Progenitor cell of endocrine pancreas (in vitro differentiated cells): ENCODE data around the gene TLR9. TPM values are rescaled to one million over a fixed set of nuclear protein-coding genes. Genes with fewer than 3 reads are reported as not detected.

Experiments
- DNase-seq: peaks from one replicate; pipeline ENCODE4 v3.0.0; 2021; ENCODE audit warnings: low spot score; ENCODE audit not compliant: unreplicated experiment
- H3K27ac Mint-ChIP-seq: 2 replicates; pipeline ENCODE4 v1.8.0; 2021; ENCODE audit warnings: mild to moderate bottlenecking, moderate library complexity, mixed read lengths
- H3K27me3 Mint-ChIP-seq: 2 replicates; pipeline ENCODE4 v1.8.0; 2021; ENCODE audit warnings: mixed read lengths
- H3K36me3 Mint-ChIP-seq: 2 replicates; pipeline ENCODE4 v1.8.0; 2022; ENCODE audit warnings: mixed read lengths; ENCODE audit not compliant: insufficient read depth
- H3K4me1 Mint-ChIP-seq: 2 replicates; pipeline ENCODE4 v1.8.0; 2021; ENCODE audit warnings: low read depth, mixed read lengths
- H3K4me3 Mint-ChIP-seq: 2 replicates; pipeline ENCODE4 v1.8.0; 2021; ENCODE audit warnings: low read depth, mild to moderate bottlenecking, moderate library complexity, mixed read lengths
- H3K9me3 Mint-ChIP-seq: 2 replicates; pipeline ENCODE4 v1.8.0; 2021; ENCODE audit warnings: low read depth, mixed read lengths
- CTCF ChIP-seq: fragments of 200-600 bp; sonication (generic); IDR thresholded peaks from one replicate; pipeline ENCODE4 v1.5.0; 2021; ENCODE audit warnings: antibody characterized with exemption, mild to moderate bottlenecking; ENCODE audit not compliant: unreplicated experiment
- total RNA-seq: library from RNA; stranded (reverse); gene quantifications from 2 replicates; pipeline ENCODE4 v1.2.1, GENCODE V29; 2021

TLR9 gene
- total RNA-seq, 1 donor from 2014 or later = not detected

- Mint-ChIP-seq H3K9me3 (no peaks in the 10 kb centered on the region), H3K4me1 (peaks cover 17% of the 10 kb centered on the region), H3K27ac (no peak overlapping the region), H3K36me3 (no peaks in the 10 kb centered on the region), H3K4me3 (peak overlapping the region; percentile 95), H3K27me3 (peaks cover 5% of the 10 kb centered on the region)
- no peak for TF ChIP-seq CTCF
- no peak for DNase-seq
These were observed 12.3 kb upstream of the TLR9 start for GRCh38 chr3:52237657-52238172.

DNA sequence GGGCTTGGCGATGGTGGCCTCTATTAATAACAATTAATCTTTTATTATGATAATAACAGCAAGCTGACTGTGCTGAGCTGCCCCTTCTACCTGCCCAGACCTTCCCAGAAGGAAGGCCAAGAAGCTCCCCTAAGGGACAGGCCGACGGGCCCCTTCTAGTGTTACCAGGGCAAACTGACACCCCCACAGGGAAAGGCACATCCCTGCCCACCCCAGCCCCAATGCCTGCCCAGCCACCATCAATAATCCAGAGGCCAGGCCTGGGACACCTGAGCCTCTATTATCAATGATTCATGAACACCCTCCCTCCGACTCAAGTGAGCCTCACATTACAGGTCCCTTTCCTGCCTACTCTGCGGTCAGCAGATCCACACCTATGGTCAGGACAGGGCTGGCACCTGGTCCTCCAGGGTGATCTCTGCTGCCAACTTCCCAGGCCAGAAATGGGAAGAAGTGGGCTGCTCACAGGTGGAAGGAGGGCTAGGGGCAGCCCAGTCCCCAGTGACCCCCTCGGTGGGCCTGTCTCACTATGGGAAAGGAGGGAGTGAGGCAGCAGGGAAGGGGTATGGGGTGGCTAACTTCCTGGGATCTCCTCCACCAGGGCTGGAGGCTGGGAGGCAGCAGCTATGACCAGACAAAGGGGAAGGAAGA lies 11.7 kb upstream of the TLR9 start:
- peaks cover 4% of the 10 kb centered on the region for H3K27me3 Mint-ChIP-seq

DNA sequence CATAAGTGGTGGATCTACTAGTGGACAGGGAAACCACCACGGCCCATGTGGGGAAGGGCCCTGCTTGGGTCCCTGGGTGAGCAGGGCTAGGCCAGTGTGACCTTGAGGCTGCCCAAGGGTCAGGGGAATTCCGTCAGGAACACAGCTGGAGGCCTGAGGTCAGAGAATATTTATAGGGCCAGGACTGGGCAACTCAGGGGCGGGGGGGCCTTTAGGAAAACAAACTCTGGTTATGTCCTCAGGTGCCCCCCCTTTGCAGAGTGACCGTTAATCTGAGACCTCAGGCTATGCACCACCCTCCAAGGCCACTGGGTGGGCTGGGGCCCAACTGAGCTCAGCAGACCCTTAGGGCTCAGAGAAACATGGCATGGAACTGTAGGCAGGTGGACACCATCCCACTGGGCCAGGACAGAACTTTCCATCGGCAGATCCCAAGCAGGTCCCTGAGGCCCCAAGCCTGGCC lies 11.0 kb upstream of the TLR9 start:
- TF ChIP-seq CTCF = peak; percentile 18
- Mint-ChIP-seq H3K4me3 (no peak overlapping the region), H3K9me3 (no peaks in the 10 kb centered on the region), H3K27ac (no peak overlapping the region), H3K27me3 (no peaks in the 10 kb centered on the region), H3K36me3 (peaks cover 2% of the 10 kb centered on the region), H3K4me1 (peaks cover 16% of the 10 kb centered on the region)
- DNase-seq = no peak

More for the DNA sequence above, 11.7 kb upstream of the TLR9 start:
- peaks cover 17% of the 10 kb centered on the region for H3K4me1 Mint-ChIP-seq
- no peaks in the 10 kb centered on the region for H3K9me3 Mint-ChIP-seq
- no peak for DNase-seq
- peak overlapping the region; percentile 95 for H3K4me3 Mint-ChIP-seq
- TF ChIP-seq CTCF = no peak
- H3K27ac Mint-ChIP-seq = no peak overlapping the region
- no peaks in the 10 kb centered on the region for H3K36me3 Mint-ChIP-seq

DNA sequence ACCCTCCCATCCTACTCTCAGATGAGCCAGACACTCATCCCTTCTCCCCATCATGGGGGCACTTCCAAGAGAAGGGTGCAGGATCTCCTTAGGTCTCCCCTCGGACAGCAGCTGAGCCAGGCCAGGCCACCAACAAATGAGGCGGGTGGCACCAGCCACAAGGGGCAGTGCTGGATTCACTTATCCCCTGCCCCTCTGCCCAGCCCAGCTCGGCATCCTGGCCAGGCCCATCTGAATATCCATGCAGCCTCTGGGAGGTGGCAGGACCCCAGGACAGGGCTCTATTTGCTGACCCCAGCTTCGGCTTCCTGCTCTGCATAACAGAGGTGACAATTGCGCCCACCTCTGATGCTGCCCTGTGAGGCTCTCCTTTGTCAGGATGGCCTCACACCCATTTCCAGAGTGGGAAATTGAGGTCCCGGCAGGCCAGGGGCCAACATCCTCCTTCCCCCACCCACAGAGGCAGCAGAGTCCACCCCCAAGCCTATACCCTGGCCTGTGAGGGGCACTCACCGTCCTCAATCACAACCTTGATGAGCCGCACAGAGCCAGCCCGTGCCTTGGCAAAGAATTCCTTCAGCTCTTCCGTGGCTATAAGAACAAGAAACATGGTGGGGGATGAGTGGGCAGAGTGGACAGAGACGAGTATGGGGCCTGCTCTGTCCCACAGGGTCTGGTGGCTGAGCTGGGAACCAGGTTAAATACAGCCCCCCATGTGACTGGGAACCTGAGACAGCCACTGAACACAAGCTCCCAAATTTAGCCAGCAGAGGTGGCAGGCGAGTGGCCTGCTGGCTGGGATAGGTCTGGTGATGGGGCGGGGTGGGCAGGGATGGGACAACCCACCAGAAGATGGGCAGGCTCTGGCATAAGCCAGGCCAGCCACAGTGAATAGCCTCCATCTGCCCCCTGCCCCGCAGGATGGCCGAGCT lies 9.3 kb upstream of the TLR9 start:
- Mint-ChIP-seq H3K4me1 (peaks cover 10% of the 10 kb centered on the region), H3K27me3 (no peaks in the 10 kb centered on the region), H3K36me3 (peaks cover 2% of the 10 kb centered on the region), H3K27ac (no peak overlapping the region), H3K4me3 (no peak overlapping the region), H3K9me3 (no peaks in the 10 kb centered on the region)
- no peak for DNase-seq
- no peak for TF ChIP-seq CTCF

- Mint-ChIP-seq H3K4me1 (peaks cover 8% of the 10 kb centered on the region), H3K27ac (no peak overlapping the region), H3K36me3 (peaks cover 2% of the 10 kb centered on the region), H3K4me3 (no peak overlapping the region), H3K9me3 (no peaks in the 10 kb centered on the region), H3K27me3 (no peaks in the 10 kb centered on the region)
- DNase-seq = no peak
- TF ChIP-seq CTCF = no peak
These were observed 8.5 kb upstream of the TLR9 start for GRCh38 chr3:52233968-52234367.
